Neural progenitor cell (in vitro differentiated cells): Measurements from ENCODE around the gene NTRK3. TPM values are rescaled to one million over a fixed set of nuclear protein-coding genes. Genes with fewer than 3 reads are reported as not detected.
A peak's percentile ranks its signal among the peaks of the same experiment; 100 is the strongest.

Source experiments
- DNase-seq: peaks from one replicate; pipeline ENCODE4 v3.0.0-alpha.2; 2016; ENCODE audit warnings: low spot score
- H2AFZ ChIP-seq: fragments of 200-600 bp; sonication (generic); replicated peaks from 2 replicates; pipeline ENCODE4 v1.6.1; 2016; ENCODE audit warnings: antibody characterized with exemption
- H3F3A ChIP-seq: fragments of 200-600 bp; sonication (generic); 2 replicates; pipeline ENCODE4 v1.6.1; 2016; ENCODE audit warnings: antibody characterized with exemption, low read depth
- H3K27ac ChIP-seq: fragments of 200-600 bp; sonication (generic); 2 replicates; pipeline ENCODE4 v1.5.1; 2016; ENCODE audit warnings: mild to moderate bottlenecking
- H3K27me3 ChIP-seq: fragments of 200-600 bp; sonication (generic); 2 replicates; pipeline ENCODE4 v1.6.1; 2016; ENCODE audit warnings: mild to moderate bottlenecking, moderate library complexity
- H3K36me3 ChIP-seq: fragments of 200-600 bp; sonication (generic); 2 replicates; pipeline ENCODE4 v1.5.1; 2016
- H3K4me1 ChIP-seq: fragments of 200-600 bp; sonication (generic); 2 replicates; pipeline ENCODE4 v1.6.1; 2016; ENCODE audit warnings: mixed run types
- H3K4me2 ChIP-seq: fragments of 200-600 bp; sonication (generic); 2 replicates; pipeline ENCODE4 v1.6.1; 2016
- H3K4me3 ChIP-seq: fragments of 200-600 bp; sonication (generic); 2 replicates; pipeline ENCODE4 v1.5.1; 2016
- H3K79me2 ChIP-seq: fragments of 200-600 bp; sonication (generic); 2 replicates; pipeline ENCODE4 v1.6.1; 2016; ENCODE audit warnings: low read depth
- H3K9ac ChIP-seq: fragments of 200-600 bp; sonication (generic); 2 replicates; pipeline ENCODE4 v1.6.1; 2016
- H3K9me3 ChIP-seq: fragments of 200-600 bp; sonication (generic); 2 replicates; pipeline ENCODE4 v1.5.1; 2016; ENCODE audit warnings: low read depth
- H4K20me1 ChIP-seq: fragments of 200-600 bp; sonication (generic); 2 replicates; pipeline ENCODE4 v1.6.1; 2016; ENCODE audit warnings: low read depth
- H3K27ac Mint-ChIP-seq: 3 replicates; pipeline ENCODE4 v1.8.0; 2021; ENCODE audit warnings: mixed read lengths
- H3K27me3 Mint-ChIP-seq: 2 replicates; pipeline ENCODE4 v1.8.0; 2022; ENCODE audit warnings: low read depth, mild to moderate bottlenecking, inconsistent platforms, moderate library complexity, mixed read lengths; ENCODE audit not compliant: insufficient read depth
- H3K36me3 Mint-ChIP-seq: 3 replicates; pipeline ENCODE4 v1.8.0; 2021; ENCODE audit warnings: mixed read lengths
- H3K4me1 Mint-ChIP-seq: 3 replicates; pipeline ENCODE4 v1.8.0; 2021; ENCODE audit warnings: mixed read lengths
- H3K4me3 Mint-ChIP-seq: 3 replicates; pipeline ENCODE4 v1.8.0; 2021; ENCODE audit warnings: mild to moderate bottlenecking, moderate library complexity, mixed read lengths
- H3K9me3 Mint-ChIP-seq: 3 replicates; pipeline ENCODE4 v1.8.0; 2020; ENCODE audit warnings: mixed read lengths
- CTCF ChIP-seq: fragments of 200-600 bp; sonication (generic); IDR thresholded peaks from 2 replicates; pipeline ENCODE4 v1.5.1; 2017; ENCODE audit warnings: antibody characterized with exemption, mild to moderate bottlenecking
- EZH2 ChIP-seq: fragments of 200-600 bp; sonication (generic); IDR thresholded peaks from 2 replicates; pipeline ENCODE4 v1.6.1; 2017; ENCODE audit warnings: antibody characterized with exemption, mild to moderate bottlenecking, moderate library complexity
- EZH2phosphoT487 ChIP-seq: fragments of 200-600 bp; sonication (generic); IDR thresholded peaks from 2 replicates; pipeline ENCODE4 v1.6.1; 2017; ENCODE audit warnings: antibody characterized with exemption
- total RNA-seq: library from RNA; depleted of rRNA; stranded (reverse); fragments of >200 nt; gene quantifications from 2 replicates; pipeline ENCODE4 v1.2.3, GENCODE V29; 2015; ENCODE audit warnings: low replicate concordance

NTRK3 gene
- total RNA-seq, 1 donor from 2014 or later = 2.0 TPM

DNA sequence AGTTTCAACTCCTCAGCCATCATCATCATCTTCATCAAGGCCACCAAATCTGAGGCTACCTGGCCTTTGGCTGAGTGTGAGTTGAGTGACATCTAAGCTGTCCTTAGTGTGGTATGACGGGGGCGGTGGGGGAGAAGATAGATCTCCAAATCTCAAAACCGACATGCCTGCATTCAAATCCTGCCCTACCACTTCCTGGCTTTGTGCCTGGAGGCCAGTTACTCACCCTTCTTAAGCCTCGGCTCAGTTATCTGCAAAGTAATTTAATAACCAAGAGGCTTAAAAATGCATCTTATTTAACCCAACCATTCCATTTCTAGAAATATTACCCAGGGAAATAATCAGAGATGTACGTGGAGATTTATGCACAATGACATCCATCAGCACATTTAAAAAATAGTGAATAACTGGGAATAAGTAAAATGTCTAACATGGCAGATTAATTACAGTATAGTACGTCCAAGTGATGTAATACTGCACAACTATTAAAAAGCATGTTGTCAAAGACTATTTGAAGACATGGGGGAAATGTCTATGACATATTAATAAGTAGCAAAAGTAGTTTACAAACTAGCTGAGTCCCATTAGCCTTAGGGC is 167.4 kb downstream of the NTRK3 start:
- H4K20me1 ChIP-seq = no peaks in the 10 kb centered on the region
- Mint-ChIP-seq H3K27me3 (peaks cover 6% of the 10 kb centered on the region), H3K9me3 (peaks cover 3% of the 10 kb centered on the region), H3K27ac (no peak overlapping the region), H3K4me3 (no peak overlapping the region), H3K36me3 (peaks cover 2% of the 10 kb centered on the region), H3K4me1 (peaks cover 35% of the 10 kb centered on the region)
- H3K4me3 ChIP-seq = no peak overlapping the region
- no peak overlapping the region for H3K27ac ChIP-seq
- H3K4me2 ChIP-seq = no peak overlapping the region
- no peaks in the 10 kb centered on the region for H3K9me3 ChIP-seq
- no peak overlapping the region for H3K9ac ChIP-seq
- H3K36me3 ChIP-seq = no peaks in the 10 kb centered on the region
- H2AFZ ChIP-seq = no peak overlapping the region
- DNase-seq = no peak
- no peaks in the 10 kb centered on the region for H3F3A ChIP-seq
- TF ChIP-seq CTCF (no peak), EZH2phosphoT487 (no peak), EZH2 (no peak)
- no peaks in the 10 kb centered on the region for H3K4me1 ChIP-seq
- no peaks in the 10 kb centered on the region for H3K27me3 ChIP-seq
- no peaks in the 10 kb centered on the region for H3K79me2 ChIP-seq

- H3K4me2 ChIP-seq = no peak overlapping the region
- Mint-ChIP-seq H3K27ac (peak overlapping the region; percentile 91), H3K9me3 (no peaks in the 10 kb centered on the region), H3K4me3 (no peak overlapping the region), H3K27me3 (peaks cover 2% of the 10 kb centered on the region), H3K4me1 (peaks cover 16% of the 10 kb centered on the region), H3K36me3 (no peaks in the 10 kb centered on the region)
- no peaks in the 10 kb centered on the region for H3K9me3 ChIP-seq
- H3F3A ChIP-seq = no peaks in the 10 kb centered on the region
- no peak overlapping the region for H3K27ac ChIP-seq
- H4K20me1 ChIP-seq = no peaks in the 10 kb centered on the region
- no peak overlapping the region for H3K4me3 ChIP-seq
- TF ChIP-seq EZH2 = no peak
- TF ChIP-seq EZH2phosphoT487 = no peak
- TF ChIP-seq CTCF = no peak
- H3K9ac ChIP-seq = no peak overlapping the region
- no peaks in the 10 kb centered on the region for H3K27me3 ChIP-seq
- H3K79me2 ChIP-seq = no peaks in the 10 kb centered on the region
- no peaks in the 10 kb centered on the region for H3K36me3 ChIP-seq
- no peak overlapping the region for H2AFZ ChIP-seq
- DNase-seq = no peak
- no peaks in the 10 kb centered on the region for H3K4me1 ChIP-seq
Measured at GRCh38 chr15:88083811-88084760, 172.5 kb downstream of the NTRK3 start.

DNA sequence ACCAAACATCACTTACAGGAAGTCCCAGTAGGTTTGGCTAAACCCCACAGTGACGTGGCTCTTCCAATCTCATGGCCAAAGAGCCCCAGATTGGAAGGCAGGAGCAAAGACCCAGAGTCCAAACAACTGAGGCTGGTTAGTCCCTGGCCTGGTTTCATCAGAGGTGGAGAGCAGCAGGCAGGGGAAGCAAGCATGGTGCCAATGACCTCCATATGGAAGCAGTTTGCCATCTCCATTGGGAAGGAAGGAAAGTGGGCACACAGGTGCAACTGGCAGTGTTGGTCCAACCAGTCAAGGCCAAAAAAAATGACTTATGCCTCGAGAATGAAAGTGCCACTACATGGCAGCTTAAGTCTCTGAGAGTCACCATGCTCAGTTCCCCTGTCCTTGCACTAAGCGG is 175.9 kb downstream of the NTRK3 start:
- no peak for DNase-seq
- H3K9ac ChIP-seq = no peak overlapping the region
- H4K20me1 ChIP-seq = no peaks in the 10 kb centered on the region
- H3K4me1 Mint-ChIP-seq = peaks cover 19% of the 10 kb centered on the region
- no peaks in the 10 kb centered on the region for H3K27me3 ChIP-seq
- no peak overlapping the region for H3K4me3 ChIP-seq
- H3K4me3 Mint-ChIP-seq = no peak overlapping the region
- no peak overlapping the region for H3K4me2 ChIP-seq
- H2AFZ ChIP-seq = no peak overlapping the region
- TF ChIP-seq EZH2 (no peak), EZH2phosphoT487 (no peak), CTCF (no peak)
- H3K9me3 ChIP-seq = no peaks in the 10 kb centered on the region
- no peaks in the 10 kb centered on the region for H3K4me1 ChIP-seq
- no peaks in the 10 kb centered on the region for H3K79me2 ChIP-seq
- no peak overlapping the region for H3K27ac ChIP-seq
- H3K36me3 Mint-ChIP-seq = no peaks in the 10 kb centered on the region
- no peaks in the 10 kb centered on the region for H3K9me3 Mint-ChIP-seq
- no peaks in the 10 kb centered on the region for H3K36me3 ChIP-seq
- no peaks in the 10 kb centered on the region for H3F3A ChIP-seq
- H3K27me3 Mint-ChIP-seq = peaks cover 10% of the 10 kb centered on the region
- no peak overlapping the region for H3K27ac Mint-ChIP-seq
